Nucleus accumbens (tissue), 56 donors: ENCODE data around the gene EP400.

Experiments
- DNase-seq, 56 donors: peaks; one replicate each; lab custom pipeline; 2025; lab: John Stamatoyannopoulos, UW

The EP400 gene

DNA sequence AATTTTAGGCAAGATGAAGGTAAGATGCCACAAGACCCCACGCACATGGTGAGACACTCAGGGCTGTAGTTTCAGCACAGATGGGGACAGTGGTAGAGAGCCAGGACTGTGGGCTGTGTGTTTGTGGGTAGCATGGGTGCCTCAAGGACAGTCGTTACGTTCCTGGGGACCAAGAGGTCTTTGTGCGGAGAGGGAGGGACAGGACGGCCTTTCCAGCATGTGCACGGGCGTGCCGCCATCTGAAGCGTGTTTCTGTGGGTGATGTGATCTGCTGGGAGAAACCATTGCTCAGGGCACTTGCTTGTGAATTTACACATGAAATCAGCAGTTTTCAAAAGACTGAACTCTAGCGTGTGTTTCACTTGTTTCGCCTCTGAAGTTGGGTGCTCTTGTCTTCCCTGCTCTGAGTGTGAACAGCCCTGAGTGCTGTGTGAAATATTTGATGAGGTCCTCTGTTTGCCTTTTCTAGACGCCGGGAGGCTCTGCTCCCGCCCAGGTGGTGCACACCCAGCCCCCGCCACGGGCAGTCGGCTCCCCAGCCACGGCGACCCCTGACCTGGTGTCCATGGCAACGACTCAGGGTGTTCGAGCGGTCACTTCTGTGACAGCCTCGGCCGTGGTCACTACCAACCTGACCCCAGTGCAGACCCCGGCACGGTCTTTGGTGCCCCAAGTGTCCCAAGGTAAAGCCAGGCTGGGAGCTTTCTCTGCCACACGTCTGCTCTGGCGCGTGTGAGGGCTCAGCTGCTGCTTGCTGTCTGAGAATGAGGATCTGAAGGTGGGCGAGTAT, 112.1 kb downstream of the EP400 start:
- no peak for DNase-seq

- no peak for DNase-seq
These were observed 112.7 kb downstream of the EP400 start for GRCh38 chr12:132062481-132062880.

DNA sequence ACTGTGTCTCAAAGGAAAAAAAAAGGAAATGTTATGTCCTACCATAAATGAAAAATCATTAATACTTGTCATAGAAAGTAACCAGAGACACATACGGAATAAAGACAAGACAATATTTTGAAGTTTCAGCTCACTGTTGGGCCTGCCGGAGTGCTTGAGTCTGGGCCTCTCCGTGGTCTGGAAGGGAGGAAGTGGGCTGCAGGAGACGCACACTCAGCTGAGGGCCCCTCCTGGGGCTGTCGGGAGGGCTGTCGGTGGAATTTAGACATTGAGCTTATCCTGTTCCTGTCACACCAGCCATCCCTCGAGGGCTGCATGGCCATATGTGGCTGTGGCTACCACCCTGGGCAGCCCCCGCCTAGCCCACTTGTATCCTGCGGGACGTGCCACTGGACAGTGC, 113.7 kb downstream of the EP400 start:
- DNase-seq: no peak

- DNase-seq: no peak
These were observed 114.9 kb downstream of the EP400 start for GRCh38 chr12:132064631-132065030.

DNA sequence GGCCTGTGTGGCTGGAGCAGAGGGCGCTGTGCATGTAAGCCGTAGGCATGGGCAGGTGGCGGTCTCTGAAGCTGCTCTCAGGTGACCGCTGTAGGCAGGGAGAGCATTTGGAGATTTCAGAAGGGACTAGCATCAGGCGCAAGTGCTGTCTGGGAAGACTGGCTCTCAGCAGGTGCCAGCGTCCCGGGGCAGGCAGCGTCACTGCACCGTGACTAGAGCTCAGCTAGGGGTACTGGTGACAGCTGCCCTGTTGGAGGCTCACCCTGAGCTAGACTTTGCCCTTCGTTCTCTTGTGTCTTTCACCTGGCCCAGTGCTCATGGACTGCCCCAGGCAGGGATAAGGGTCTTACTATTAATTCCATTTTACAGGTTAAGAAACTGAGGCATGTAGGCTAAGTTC, 115.5 kb downstream of the EP400 start:
- no peak for DNase-seq

DNA sequence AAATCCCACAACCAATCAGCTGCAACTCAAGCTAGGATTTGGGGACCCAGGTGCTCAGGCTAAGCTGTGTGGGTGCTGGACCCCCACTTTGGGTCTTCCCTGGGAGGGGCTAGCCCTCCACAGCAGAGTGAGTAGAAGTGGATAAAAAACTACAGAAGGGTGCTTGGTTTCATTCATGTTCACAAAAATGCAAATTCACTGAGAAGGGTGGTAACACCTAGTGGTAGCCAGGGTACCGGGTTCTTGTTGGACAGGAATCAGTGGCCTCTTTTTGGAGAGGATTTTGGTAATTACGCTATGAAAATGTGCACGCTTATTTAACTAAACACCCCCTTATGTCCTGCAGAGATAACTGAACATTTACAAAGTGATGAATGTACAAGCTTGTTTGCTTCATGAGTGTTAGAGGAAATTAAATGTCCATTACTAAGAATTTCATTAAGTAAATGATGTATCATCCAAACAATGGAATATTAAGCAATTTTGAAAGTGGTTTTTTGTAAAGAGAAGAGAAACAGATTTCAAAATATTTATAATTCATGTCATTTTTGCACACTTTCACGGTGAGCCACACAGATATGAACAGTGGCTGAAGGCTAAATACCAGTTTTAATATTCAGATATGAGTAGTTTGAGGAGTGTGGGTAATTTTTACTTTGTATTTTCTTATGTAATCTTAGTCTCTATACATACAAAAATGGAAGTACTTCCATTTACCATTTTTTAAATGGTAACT, 116.0 kb downstream of the EP400 start:
- DNase-seq: no peak

GRCh38 chr12:132066345-132066685, 116.6 kb downstream of the EP400 start:
- no peak for DNase-seq

GRCh38 chr12:132066749-132067148, 117.0 kb downstream of the EP400 start:
- no peak for DNase-seq

GRCh38 chr12:132067182-132067581, 117.4 kb downstream of the EP400 start:
- no peak for DNase-seq

DNA sequence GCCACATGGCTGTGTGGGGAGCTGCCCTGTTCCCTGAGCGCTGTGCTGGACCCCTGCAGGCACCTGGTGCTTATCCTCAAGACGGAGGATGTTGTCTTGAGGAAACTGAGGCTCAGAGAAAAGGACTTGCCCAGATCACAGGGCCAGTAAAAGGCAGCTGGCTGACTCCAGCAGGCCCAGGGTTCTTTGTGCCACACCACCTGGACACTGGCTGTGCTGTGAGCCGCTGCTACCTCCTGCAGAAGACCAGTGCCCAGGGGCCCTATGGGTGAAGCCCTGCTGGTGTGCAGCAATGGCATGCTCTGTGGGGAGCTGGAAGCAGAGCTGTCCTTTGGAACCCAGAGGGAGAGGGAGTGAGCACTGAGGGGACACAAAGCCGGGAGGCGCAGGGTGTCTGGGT, 118.5 kb downstream of the EP400 start:
- no peak for DNase-seq

GRCh38 chr12:132069336-132069985, 119.7 kb downstream of the EP400 start:
- DNase-seq: no peak

- DNase-seq: no peak
These were observed 120.6 kb downstream of the EP400 start for GRCh38 chr12:132070298-132070697.

DNA sequence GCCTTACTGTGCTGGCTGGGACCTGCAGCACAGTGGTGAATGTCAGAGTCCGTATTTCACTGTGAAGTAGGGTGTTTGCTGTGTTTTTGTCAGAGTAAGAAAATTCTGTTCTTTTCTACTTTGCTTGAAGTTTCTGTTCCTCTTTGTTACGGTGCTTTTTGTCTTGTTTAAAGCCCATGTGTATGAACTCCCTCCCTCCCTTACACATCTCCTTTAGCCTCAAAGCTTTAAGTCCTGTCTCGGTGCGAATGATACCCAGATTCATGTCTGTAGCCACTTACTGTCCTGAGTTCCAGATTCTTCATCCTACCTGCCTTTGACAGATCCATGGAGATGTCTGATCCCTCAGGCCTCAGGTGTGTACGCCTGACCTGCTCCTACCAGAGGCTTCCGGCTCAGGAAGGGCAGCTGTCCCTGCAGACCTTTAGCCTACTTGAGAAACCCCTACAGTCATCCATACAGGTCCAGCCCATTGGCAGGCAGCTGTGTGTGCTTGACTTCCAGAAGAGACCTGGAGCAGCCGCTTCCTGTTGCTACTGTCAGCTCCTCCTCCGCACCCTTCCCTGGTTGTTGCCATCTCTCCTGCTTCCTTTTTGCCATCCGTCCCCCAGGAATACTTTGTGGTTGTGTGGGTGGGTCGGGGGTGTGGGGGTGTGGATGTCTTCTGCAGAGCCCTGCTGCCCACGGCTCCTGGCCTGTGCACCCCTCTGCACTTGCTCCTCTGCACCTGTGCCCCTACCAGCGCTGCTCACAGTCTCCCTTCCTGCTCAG, 121.5 kb downstream of the EP400 start:
- peak in 5 of 56 donors; percentile 9 to 36 (median 18) for DNase-seq

DNA sequence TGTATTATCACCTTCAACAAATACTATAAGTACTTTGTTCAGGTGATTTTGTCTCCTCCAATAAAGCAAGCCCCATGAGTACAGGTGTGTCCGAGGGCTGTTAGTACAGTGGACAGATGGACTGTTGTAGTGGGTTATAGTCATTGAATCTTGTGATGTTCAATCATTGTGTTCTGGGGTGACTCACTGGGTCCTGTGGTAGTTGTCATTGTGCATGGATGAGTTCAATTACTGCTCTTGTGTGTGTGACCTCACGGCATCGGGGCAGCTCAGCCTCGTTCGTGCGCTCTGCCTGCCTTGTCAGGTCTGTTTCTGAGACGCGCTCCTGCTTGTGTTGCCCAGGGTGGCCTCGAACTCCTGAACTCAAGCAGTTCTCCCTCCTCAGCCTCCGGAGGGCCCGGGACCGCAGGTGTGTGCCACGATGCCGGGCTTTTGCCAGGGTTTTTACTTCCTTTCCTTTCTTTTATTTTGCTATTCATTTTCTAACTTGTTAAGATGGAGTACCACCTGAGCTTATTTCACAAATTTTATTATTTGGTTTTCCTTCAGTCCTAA, 122.2 kb downstream of the EP400 start:
- DNase-seq: no peak

GRCh38 chr12:132074216-132074615, 124.5 kb downstream of the EP400 start:
- no peak for DNase-seq

GRCh38 chr12:132075026-132075713, 125.4 kb downstream of the EP400 start:
- DNase-seq: no peak

DNA sequence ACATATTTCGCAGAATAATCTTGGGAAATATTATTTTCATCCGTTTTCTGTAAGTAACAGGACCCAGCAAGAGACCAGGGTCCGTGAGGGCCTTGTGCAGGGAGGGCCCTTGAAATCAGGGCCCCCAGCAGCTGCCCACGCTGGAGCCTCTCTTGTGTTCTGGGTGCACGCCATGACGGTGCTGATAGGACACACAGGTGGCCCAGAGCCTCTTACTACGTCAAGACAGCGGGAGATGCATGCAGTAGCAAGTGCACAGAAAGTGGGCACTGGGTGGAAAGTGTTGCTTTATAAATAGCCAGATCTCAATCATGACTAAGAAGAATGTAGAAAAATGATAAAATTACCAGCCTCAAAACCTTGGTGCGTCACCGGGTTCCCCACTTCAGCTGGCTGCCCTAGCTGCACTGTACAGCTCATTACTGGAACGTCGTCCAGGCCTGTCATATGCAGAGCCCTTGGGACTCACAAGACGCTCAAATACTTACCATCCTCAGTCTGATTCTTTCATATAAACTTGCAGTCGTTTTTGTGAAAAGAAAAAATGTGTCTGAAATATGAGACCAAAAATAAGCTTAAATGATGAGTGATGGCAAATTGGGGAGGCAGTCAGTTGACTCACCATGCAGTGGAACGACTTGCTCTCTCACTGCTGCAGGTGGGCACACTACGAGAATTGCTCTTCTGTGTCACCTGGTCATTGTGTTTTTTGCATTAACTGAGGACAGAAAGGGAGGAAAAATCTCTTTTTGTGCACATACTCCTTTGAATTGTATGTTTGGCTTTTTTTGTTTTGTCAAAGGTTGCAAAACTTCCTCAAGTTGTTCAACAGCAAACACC, 126.2 kb downstream of the EP400 start:
- DNase-seq: peak in 4 of 56 donors; percentile 12 to 68 (median 26)

GRCh38 chr12:132076711-132077110, 127.0 kb downstream of the EP400 start:
- no peak for DNase-seq
